Memory B cell (primary cell): ENCODE measurements around the gene SERPINA12.

Experiments
- ATAC-seq: fragments of 150-1000 bp; cut with Tn5 transposase; 2 replicates; pipeline ENCODE4 v1.10.0; 2021; ENCODE audit warnings: low read depth, mild to moderate bottlenecking, moderate library complexity
- DNase-seq, 2 donors: peaks; one replicate each; pipeline ENCODE4 v3.0.0; 2022; ENCODE audit warnings: low spot score in 2 of 2
- H3K27ac Mint-ChIP-seq: one replicate; pipeline ENCODE4 v1.8.0; 2022; ENCODE audit warnings: mild to moderate bottlenecking, moderate library complexity, mixed read lengths
- H3K27me3 Mint-ChIP-seq: one replicate; pipeline ENCODE4 v1.8.0; 2022; ENCODE audit warnings: mixed read lengths
- H3K36me3 Mint-ChIP-seq: one replicate; pipeline ENCODE4 v1.8.0; 2022; ENCODE audit warnings: mild to moderate bottlenecking, mixed read lengths
- H3K4me1 Mint-ChIP-seq: one replicate; pipeline ENCODE4 v1.8.0; 2022; ENCODE audit warnings: mixed read lengths
- H3K4me3 Mint-ChIP-seq: one replicate; pipeline ENCODE4 v1.8.0; 2022; ENCODE audit warnings: mild to moderate bottlenecking, moderate library complexity, mixed read lengths
- H3K9me3 Mint-ChIP-seq: one replicate; pipeline ENCODE4 v1.8.0; 2022; ENCODE audit warnings: mixed read lengths

SERPINA12 gene

DNA sequence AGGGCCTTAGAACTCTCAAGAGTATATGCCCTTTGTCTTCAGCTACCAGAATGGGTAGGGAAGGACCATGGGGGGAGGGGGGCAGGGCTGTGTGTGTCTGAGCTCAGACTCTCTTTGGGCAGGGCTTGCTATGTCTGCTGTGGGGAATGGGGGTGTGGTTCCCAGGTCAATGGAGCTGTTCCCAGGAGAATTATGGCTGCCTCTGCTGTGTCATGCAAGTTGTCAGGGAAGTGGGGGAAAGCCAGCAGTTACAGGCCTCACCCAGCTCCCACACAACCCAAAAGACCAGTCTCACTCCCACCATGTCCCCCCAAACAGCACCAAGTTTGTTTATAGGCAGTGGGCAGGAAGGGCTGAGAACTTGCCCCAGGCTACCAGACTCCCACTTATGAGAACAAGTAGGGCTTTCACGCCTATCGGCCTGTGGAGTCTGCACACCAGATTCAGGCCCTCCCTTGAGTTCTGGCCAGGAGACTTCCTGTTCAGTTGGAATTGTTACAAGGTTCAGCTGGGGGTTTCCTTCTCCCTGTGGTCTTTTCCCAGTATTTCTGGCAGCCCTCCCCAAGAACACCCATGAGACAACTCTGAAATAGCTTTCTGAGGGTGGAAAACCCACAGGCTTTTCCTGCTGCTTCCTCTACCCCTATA lies 50.6 kb downstream of the SERPINA12 start:
- Mint-ChIP-seq H3K27ac (no peak overlapping the region), H3K36me3 (no peaks in the 10 kb centered on the region), H3K9me3 (peaks cover 10% of the 10 kb centered on the region), H3K27me3 (peaks cover 3% of the 10 kb centered on the region), H3K4me3 (no peak overlapping the region), H3K4me1 (peaks cover 2% of the 10 kb centered on the region)
- ATAC-seq (no peak), DNase-seq (no peak)

DNA sequence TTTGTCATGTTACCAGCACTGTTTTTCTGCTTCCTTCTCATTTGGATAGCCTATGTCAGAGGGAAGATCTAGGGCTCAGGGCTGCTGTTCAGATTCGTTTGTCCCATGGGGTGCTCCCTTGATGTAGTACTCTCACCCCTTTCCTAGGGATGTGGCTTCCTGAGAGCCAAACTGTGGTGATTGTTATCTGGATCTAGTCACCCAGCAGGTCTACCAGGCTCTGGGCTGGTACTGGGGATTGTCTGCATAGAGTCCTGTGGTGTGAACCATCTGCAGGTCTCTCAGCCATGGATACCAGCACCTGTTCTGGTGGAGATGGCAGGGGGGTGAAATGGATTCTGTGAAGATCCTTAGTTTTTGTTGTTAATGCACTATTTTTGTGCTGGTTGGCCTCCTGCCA lies 51.2 kb downstream of the SERPINA12 start:
- Mint-ChIP-seq H3K27me3 (peaks cover 3% of the 10 kb centered on the region), H3K36me3 (no peaks in the 10 kb centered on the region), H3K4me1 (peaks cover 2% of the 10 kb centered on the region), H3K27ac (no peak overlapping the region), H3K9me3 (peaks cover 10% of the 10 kb centered on the region), H3K4me3 (no peak overlapping the region)
- ATAC-seq (no peak), DNase-seq (no peak)

DNA sequence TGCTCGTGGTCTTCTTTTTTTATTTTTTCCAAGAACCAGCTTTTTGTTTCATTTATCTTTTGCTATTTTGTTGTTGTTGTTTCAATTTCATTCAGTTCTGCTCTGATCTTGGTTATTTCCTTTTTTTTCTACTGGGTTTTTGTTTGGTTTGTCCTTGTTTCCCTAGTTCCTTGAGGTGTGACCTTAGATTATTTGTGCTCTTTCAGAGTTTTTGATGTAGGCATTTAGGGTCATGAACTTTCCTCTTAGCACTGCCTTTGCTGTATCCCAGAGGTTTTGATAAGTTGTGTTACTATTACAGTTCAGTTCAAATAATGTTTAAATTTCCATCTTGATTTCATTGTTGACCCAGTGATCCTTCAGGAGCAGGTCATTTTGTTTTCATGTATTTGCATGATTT lies 53.3 kb downstream of the SERPINA12 start:
- no peak overlapping the region for H3K27ac Mint-ChIP-seq
- no peaks in the 10 kb centered on the region for H3K27me3 Mint-ChIP-seq
- no peak for ATAC-seq
- H3K9me3 Mint-ChIP-seq: peaks cover 8% of the 10 kb centered on the region
- DNase-seq: no peak
- H3K4me3 Mint-ChIP-seq: no peak overlapping the region
- H3K36me3 Mint-ChIP-seq: no peaks in the 10 kb centered on the region
- no peaks in the 10 kb centered on the region for H3K4me1 Mint-ChIP-seq

DNA sequence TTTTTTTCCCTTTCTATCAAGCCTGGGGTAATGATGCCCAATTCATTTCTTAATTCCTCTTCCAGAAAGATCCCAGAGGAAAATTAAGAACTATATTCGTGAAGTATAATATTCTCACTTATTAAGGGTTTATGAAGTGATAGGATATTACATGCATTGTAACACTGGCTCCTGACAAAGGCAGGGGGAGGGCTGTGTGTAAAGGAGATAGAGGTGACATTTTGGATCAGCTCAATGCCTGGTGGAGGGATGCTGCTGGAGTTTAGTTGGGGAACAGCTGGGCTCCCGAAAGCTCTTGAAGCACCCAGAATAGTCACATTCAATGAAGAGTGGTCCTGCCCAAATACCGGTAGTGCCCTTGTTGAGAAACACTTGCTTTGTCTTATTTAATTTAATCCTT lies 57.4 kb downstream of the SERPINA12 start:
- no peak overlapping the region for H3K27ac Mint-ChIP-seq
- peaks cover 3% of the 10 kb centered on the region for H3K27me3 Mint-ChIP-seq
- H3K36me3 Mint-ChIP-seq: no peaks in the 10 kb centered on the region
- no peak overlapping the region for H3K4me3 Mint-ChIP-seq
- ATAC-seq (no peak), DNase-seq (no peak)
- H3K4me1 Mint-ChIP-seq: no peaks in the 10 kb centered on the region
- H3K9me3 Mint-ChIP-seq: peaks cover 9% of the 10 kb centered on the region

DNA sequence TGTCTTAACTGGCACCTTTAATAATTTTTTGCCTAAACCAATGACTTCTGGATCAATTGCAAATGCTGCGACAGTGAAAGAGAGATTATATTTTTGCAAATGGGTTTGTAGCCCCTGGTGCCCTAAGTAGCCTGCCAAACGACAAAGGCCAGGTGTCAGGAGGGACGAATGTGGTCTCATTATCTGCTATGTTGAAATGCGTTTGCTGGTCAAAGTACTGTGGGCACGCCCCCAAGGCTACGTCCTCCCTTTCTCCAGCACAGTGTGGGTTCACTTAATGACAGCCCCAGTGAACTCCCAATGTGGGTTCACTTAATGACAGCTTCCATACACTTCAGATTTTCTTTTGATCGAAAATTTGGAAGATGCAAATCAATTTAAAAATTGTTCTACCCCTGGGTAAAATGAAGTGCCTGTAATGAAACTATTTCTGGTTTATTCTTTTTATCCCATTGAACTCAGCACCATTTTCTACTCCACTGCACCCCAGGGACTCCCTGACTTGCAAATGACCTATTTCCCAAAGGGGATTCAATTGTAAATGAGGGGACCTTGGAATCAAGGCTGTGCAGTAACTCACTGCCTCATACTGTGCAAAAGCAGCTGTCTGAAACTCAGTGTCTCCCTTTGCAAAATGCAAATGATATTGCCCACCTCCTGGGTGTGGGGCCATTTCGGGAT lies 58.0 kb downstream of the SERPINA12 start:
- no peak for ATAC-seq

DNA sequence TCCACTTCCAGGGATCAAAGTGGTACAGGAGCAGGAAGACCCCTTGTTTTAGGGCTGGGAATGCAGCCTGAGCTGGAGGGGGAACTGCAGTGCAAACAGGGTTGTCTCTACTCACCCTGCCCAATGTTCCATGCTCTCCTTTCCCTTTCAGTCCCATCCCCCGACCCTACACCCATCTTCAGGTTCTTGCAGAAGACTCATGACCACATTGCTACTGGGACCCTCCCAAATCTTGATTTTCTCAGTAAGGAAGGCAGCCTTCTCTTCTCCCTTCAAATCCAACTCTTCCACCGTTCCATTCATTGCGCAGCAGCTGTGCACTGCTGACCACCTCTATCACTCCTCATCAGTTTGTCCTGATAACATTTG lies 58.6 kb downstream of the SERPINA12 start:
- peaks cover 4% of the 10 kb centered on the region for H3K9me3 Mint-ChIP-seq
- peaks cover 3% of the 10 kb centered on the region for H3K27me3 Mint-ChIP-seq
- no peak for ATAC-seq
- no peak overlapping the region for H3K27ac Mint-ChIP-seq
- H3K4me3 Mint-ChIP-seq: no peak overlapping the region
- no peaks in the 10 kb centered on the region for H3K36me3 Mint-ChIP-seq
- DNase-seq: no peak
- H3K4me1 Mint-ChIP-seq: no peaks in the 10 kb centered on the region

More for the DNA sequence above, 58.0 kb downstream of the SERPINA12 start:
- H3K27ac Mint-ChIP-seq: no peak overlapping the region
- no peak for DNase-seq
- H3K36me3 Mint-ChIP-seq: no peaks in the 10 kb centered on the region
- no peaks in the 10 kb centered on the region for H3K4me1 Mint-ChIP-seq
- H3K9me3 Mint-ChIP-seq: peaks cover 7% of the 10 kb centered on the region
- H3K27me3 Mint-ChIP-seq: peaks cover 3% of the 10 kb centered on the region
- no peak overlapping the region for H3K4me3 Mint-ChIP-seq

DNA sequence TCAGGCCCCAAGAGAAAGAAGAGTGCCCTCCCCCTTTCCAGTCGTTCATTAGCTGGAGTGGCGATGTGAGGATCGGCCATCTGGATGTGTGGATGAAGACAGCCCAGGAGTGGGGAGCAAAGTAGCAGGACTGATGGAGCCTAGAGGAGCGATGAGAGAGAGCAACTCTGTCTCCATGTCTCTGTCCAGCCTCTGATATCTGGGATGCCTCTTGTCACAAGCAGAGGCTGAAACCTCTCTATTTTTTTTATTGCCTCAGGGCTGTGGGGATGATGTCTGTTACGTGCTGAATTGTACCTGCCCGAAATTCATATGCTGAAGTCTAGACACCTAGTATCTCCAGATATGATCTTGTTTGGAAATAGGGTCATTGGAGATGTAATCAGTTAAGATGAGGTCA lies 59.3 kb downstream of the SERPINA12 start:
- Mint-ChIP-seq H3K27me3 (peaks cover 3% of the 10 kb centered on the region), H3K36me3 (no peaks in the 10 kb centered on the region), H3K4me3 (no peak overlapping the region), H3K4me1 (no peaks in the 10 kb centered on the region), H3K27ac (no peak overlapping the region), H3K9me3 (peaks cover 3% of the 10 kb centered on the region)
- DNase-seq: no peak
- ATAC-seq: no peak

DNA sequence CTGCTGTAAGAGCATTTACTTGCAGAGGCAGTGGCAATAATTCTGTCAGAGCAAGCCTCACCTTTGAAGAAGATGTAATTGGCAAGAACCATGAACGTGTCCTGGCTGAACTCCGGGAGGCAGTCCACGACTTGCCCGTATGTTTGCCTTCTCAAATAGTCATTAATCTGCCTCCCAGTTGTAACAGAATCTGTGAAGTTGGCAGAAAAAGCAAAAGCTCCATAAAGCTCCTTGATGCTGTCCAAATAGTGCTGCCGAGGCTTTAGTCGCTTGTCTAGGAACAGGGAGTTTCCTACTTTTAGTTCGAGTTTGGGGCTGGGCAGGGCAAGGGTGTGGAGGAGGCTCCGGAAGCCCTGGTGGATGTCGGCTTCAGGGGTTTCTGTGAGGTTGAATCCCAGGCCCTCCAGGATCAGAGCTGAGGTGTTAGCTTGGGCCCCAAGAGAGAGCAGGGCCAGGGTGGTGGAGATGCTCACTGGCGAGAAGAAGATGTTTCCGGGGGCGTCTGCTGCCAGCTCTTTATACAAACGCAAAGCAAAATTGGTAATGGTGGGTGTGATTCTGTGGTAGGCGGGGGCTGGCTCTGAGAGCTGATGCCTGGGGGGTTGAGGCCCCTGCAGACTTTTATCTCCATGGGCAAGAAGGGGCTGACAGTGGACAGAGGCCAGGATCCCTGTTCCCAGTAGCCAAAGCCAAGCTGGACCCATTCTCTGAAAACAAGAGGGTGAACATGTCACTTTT lies 61.0 kb downstream of the SERPINA12 start:
- no peak overlapping the region for H3K27ac Mint-ChIP-seq
- H3K36me3 Mint-ChIP-seq: no peaks in the 10 kb centered on the region
- no peaks in the 10 kb centered on the region for H3K4me1 Mint-ChIP-seq
- no peak for DNase-seq
- H3K27me3 Mint-ChIP-seq: peaks cover 3% of the 10 kb centered on the region
- H3K9me3 Mint-ChIP-seq: peaks cover 3% of the 10 kb centered on the region
- ATAC-seq: no peak
- no peak overlapping the region for H3K4me3 Mint-ChIP-seq

DNA sequence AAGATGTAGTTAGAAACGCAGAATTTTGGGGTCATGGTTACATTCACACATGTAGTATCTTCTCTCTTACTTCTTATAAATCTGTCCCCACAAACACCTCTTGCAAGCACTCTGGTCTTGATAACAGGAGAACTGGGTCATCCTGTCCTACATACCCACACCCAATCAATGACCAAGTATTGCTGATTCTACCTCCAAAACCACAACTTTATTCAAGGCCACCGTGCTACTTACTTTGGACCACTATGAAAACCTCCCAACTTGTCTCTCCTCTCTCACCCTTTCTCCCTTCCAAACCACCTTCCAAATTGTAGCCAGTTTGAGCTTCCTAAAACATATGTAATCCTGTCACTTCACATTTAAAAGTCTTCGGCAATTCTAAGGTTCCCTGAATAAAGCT lies 62.1 kb downstream of the SERPINA12 start:
- no peak overlapping the region for H3K4me3 Mint-ChIP-seq

DNA sequence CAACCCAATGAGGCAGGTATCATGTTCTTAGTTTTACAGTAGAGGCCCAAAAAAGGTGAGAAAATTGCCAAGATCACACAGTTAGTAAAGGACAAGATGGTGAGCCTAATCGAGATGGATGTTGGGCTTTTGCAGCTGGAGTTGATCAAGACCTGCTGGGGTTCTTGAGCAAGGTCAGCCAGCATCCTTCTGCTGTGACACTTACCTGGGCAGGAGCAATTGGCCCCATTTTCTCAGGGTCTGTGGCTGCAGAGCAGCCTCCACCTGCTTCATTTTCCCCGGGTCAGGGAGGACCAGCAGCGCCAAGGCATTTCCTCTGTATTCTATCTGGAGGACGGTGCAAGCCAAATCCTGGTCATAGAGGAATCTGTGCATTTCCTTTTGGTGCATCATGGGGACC lies 63.1 kb downstream of the SERPINA12 start:
- DNase-seq (no peak), ATAC-seq (no peak)
- peaks cover 3% of the 10 kb centered on the region for H3K27me3 Mint-ChIP-seq
- H3K27ac Mint-ChIP-seq: no peak overlapping the region
- no peaks in the 10 kb centered on the region for H3K4me1 Mint-ChIP-seq
- H3K4me3 Mint-ChIP-seq: no peak overlapping the region
- H3K9me3 Mint-ChIP-seq: peaks cover 6% of the 10 kb centered on the region
- no peaks in the 10 kb centered on the region for H3K36me3 Mint-ChIP-seq

More for the DNA sequence above, 62.1 kb downstream of the SERPINA12 start:
- Mint-ChIP-seq H3K27me3 (peaks cover 3% of the 10 kb centered on the region), H3K9me3 (peaks cover 3% of the 10 kb centered on the region), H3K27ac (no peak overlapping the region), H3K36me3 (no peaks in the 10 kb centered on the region), H3K4me1 (no peaks in the 10 kb centered on the region)
- ATAC-seq (no peak), DNase-seq (no peak)

DNA sequence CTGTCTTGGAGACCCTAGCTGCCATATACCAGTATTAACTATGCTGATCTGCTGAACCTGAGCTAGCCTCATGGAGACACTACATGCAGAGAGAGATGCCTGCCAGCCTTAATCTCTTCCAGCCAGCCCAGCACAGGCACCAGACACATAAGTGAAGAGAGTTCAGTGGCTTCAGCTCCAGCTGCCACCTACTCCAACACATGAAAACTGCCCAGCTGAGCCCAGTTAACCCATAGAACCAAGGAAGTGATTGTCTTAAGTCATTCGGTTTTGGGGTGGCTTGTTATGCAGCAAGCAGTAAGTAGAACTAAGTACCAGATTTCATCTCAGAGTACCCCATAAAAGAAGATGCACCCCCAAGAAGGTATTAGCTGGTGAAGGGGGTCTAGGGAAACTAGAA lies 64.3 kb downstream of the SERPINA12 start:
- Mint-ChIP-seq H3K36me3 (no peaks in the 10 kb centered on the region), H3K4me1 (no peaks in the 10 kb centered on the region), H3K9me3 (peaks cover 6% of the 10 kb centered on the region), H3K4me3 (no peak overlapping the region), H3K27ac (no peak overlapping the region), H3K27me3 (no peaks in the 10 kb centered on the region)
- DNase-seq: no peak
- no peak for ATAC-seq

DNA sequence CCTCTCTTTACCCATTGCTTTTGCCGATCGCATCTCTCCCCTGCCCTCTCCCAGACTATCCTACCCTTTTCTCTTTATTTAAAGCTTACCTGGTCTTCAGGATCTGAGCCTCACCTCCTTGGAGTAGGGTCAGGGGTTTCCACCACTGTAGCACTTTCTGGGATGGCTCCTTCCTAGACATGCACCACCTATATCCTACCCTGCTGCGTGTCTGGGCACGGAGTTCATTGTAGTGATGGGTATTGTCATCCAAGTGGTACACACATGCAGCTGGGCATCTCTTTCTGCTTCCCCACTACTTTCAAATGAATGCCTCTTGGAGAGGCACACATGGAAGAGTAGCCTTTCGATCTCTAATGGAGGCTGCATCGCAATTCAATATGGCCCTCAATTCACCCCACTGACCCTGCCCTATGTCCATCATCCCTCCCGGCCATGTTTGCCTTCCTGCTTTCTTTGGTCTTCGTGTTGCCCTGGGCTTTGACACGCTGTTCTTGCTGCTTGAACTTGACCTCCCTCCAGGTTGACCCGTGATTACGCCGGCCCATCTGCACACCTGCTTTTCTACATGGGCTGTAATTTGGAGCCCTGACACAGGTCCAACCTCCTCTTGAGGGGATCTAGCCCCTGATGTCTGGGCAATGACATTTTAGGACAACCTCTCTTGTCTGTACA lies 67.6 kb downstream of the SERPINA12 start:
- no peaks in the 10 kb centered on the region for H3K36me3 Mint-ChIP-seq
- H3K4me3 Mint-ChIP-seq: no peak overlapping the region
- ATAC-seq: no peak
- H3K4me1 Mint-ChIP-seq: no peaks in the 10 kb centered on the region
- DNase-seq: no peak
- no peak overlapping the region for H3K27ac Mint-ChIP-seq
- H3K27me3 Mint-ChIP-seq: no peaks in the 10 kb centered on the region
- peaks cover 5% of the 10 kb centered on the region for H3K9me3 Mint-ChIP-seq

DNA sequence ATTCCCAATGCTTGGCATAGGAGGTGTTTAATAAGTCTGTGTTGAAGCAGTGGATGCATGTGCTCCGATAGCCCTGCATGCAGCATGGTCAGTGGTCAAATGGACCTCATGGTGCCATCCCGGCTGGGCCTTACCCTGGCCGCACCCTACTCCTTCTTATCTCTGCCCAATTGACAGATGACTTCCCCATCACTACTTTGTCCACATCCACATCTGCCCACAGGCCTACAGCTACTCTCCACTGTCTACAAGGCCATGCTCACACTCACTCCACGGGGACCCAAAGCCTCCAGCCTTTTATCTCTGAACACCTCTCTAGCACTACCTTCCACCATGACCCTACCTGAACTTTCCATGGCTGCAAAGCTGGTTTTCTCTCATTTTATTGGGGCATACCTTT lies 68.1 kb downstream of the SERPINA12 start:
- ATAC-seq: no peak
- Mint-ChIP-seq H3K27ac (no peak overlapping the region), H3K4me1 (no peaks in the 10 kb centered on the region), H3K4me3 (no peak overlapping the region), H3K27me3 (no peaks in the 10 kb centered on the region), H3K9me3 (peaks cover 5% of the 10 kb centered on the region), H3K36me3 (no peaks in the 10 kb centered on the region)
- no peak for DNase-seq

DNA sequence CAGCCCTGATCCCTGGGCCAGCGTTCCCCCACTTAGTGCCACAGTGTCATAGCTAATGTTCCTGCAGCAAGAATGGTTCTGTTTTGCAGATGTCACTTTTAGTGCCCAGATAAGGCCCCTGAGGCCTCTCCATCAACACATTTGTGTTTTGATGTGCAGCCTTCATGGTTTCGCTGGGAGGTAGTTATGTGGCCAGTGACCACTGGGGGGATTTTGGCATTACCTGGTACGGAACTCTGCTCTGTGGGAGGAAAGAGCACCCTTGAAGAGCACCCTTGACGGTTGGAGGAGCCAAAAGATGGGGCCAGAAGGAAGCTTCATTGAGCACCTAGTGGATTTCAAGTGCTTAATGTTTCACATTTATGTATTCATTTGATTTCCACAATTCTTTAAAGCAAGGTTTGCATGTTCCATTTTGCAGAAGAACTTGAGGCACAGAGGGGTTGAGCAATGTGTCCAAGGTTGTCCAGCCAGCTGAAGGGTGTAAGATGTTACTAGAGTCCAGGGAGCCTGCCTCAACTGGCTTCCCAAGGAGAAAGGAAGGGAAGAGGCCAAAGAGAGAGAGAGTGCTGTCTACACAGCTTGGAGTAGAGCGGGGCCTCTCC lies 69.7 kb downstream of the SERPINA12 start:
- no peak overlapping the region for H3K27ac Mint-ChIP-seq
- no peaks in the 10 kb centered on the region for H3K36me3 Mint-ChIP-seq
- ATAC-seq (no peak), DNase-seq (no peak)
- H3K4me1 Mint-ChIP-seq: no peaks in the 10 kb centered on the region
- H3K9me3 Mint-ChIP-seq: peaks cover 5% of the 10 kb centered on the region
- no peak overlapping the region for H3K4me3 Mint-ChIP-seq
- peaks cover 3% of the 10 kb centered on the region for H3K27me3 Mint-ChIP-seq
